ENCODE results near the gene CDC34.

CDC34 gene

DNA sequence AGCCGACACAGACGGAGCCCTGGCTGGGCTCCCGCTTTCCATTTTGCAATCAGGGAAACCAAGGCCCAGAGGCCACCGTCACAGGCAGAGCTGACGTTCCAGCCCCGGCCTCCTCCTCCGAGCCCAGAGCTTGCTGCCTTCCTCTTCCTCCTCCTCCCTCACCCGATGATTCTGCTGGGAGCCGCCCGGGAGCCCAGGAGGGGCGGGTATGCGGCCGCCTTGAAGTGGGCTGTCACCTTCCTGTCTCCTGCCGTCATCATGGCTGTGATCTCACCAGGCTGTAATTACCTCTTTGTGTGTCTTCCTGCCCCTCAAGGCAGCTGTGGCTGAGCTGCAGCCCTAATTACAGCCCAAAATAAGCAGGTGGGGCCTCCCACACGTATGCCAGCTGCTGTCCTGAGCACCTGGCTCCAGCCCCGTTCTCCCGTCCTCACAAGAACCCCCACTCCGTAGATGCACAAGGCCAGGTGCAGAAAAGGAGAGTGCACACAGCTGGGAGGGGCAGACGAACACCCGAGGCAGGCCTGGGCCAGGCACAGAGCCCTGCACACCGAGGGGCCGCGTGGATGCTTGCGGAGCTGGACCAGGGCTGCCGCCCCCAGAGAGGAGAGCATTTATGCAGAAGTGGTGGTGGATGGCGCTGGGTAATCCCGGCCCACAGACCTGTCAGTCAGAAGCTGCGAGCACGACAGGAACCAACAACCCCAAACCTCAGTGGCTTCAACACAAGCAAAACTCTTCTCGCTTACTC lies 20.3 kb upstream of the CDC34 start:
- Histone ChIP-seq H3K27ac (replicated peaks) (peak overlapping the region; percentile 52), H3K4me3 (replicated peaks; ENCODE audit: insufficient read depth, low read length) (peak overlapping the region; percentile 25), H3K27me3 (ENCODE audit: insufficient read depth, poor library complexity, severe bottlenecking) (no peaks in the 10 kb centered on the region)
- TF ChIP-seq, protein P1, sequence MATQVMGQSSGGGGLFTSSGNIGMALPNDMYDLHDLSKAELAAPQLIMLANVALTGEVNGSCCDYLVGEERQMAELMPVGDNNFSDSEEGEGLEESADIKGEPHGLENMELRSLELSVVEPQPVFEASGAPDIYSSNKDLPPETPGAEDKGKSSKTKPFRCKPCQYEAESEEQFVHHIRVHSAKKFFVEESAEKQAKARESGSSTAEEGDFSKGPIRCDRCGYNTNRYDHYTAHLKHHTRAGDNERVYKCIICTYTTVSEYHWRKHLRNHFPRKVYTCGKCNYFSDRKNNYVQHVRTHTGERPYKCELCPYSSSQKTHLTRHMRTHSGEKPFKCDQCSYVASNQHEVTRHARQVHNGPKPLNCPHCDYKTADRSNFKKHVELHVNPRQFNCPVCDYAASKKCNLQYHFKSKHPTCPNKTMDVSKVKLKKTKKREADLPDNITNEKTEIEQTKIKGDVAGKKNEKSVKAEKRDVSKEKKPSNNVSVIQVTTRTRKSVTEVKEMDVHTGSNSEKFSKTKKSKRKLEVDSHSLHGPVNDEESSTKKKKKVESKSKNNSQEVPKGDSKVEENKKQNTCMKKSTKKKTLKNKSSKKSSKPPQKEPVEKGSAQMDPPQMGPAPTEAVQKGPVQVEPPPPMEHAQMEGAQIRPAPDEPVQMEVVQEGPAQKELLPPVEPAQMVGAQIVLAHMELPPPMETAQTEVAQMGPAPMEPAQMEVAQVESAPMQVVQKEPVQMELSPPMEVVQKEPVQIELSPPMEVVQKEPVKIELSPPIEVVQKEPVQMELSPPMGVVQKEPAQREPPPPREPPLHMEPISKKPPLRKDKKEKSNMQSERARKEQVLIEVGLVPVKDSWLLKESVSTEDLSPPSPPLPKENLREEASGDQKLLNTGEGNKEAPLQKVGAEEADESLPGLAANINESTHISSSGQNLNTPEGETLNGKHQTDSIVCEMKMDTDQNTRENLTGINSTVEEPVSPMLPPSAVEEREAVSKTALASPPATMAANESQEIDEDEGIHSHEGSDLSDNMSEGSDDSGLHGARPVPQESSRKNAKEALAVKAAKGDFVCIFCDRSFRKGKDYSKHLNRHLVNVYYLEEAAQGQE (IDR thresholded peaks at IDR 0.05; ENCODE audit: insufficient replicate concordance, low read depth), result no peak
- TF ChIP-seq, protein P2, sequence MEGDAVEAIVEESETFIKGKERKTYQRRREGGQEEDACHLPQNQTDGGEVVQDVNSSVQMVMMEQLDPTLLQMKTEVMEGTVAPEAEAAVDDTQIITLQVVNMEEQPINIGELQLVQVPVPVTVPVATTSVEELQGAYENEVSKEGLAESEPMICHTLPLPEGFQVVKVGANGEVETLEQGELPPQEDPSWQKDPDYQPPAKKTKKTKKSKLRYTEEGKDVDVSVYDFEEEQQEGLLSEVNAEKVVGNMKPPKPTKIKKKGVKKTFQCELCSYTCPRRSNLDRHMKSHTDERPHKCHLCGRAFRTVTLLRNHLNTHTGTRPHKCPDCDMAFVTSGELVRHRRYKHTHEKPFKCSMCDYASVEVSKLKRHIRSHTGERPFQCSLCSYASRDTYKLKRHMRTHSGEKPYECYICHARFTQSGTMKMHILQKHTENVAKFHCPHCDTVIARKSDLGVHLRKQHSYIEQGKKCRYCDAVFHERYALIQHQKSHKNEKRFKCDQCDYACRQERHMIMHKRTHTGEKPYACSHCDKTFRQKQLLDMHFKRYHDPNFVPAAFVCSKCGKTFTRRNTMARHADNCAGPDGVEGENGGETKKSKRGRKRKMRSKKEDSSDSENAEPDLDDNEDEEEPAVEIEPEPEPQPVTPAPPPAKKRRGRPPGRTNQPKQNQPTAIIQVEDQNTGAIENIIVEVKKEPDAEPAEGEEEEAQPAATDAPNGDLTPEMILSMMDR (IDR thresholded peaks at IDR 0.05; ENCODE audit: insufficient read depth, low read length), result no peak
- TF ChIP-seq POLR2AphosphoS5 (IDR thresholded peaks at IDR 0.05; ENCODE audit: low read depth), result no peak; the same call in 1 of the 2 replicates
- TF ChIP-seq SPI1 (IDR thresholded peaks at IDR 0.05; ENCODE audit: borderline replicate concordance, low read depth), result peak; percentile 30; the same call in 1 of the 2 replicates
- TF ChIP-seq GABPA (IDR thresholded peaks at IDR 0.05; ENCODE audit: low read depth), result peak; percentile 10; the same call in 1 of the 2 replicates
- peak; percentile 72 to 73 for DNase-seq (ENCODE audit: low read depth in 1 of 2, low spot score in 1 of 2)

DNA sequence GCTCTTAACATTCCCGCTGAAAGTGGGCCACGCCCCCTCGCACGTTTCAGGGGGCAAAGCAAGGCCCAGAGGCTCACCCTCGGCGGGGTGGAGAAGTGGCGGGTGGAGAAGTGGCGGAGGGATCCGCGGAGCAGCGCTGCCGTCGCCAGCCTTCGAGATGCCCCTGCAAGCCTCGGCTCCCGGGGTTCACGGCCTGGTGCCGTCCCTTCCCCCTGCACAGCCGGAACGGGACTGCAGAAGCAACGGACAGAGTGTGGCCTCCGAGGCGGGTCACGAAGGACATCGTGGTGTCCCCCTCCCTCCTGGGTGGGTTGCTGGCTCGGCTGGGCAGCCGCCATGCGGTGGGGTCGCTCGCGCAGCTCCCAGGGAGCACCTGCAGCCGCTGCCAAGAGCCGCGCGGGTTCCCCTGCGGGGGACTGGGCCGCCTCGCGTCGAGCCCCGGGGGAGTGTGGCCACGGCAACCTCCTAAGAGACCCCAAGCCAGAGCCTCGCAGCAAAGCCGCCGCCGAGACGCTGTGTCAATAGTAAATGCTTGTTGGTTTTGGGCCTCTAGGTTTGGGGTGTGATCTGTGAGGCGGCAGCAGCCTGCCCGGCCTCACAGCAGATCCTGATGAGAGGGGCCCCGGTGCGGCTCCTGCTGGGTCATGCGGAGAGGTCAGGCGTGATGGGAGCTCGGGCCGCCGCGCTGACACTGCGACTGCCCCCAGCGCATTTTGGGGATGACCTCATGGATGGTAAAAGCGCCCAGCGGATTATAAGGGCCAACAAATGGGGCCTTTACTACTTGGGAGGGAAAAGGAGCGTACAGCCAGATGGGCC lies 18.8 kb upstream of the CDC34 start:
- Histone ChIP-seq H3K27me3 (ENCODE audit: insufficient read depth, poor library complexity, severe bottlenecking) (no peaks in the 10 kb centered on the region), H3K4me3 (replicated peaks; ENCODE audit: insufficient read depth, low read length) (no peak overlapping the region), H3K27ac (replicated peaks) (no peak overlapping the region)
- TF ChIP-seq, protein P2 (IDR thresholded peaks at IDR 0.05; ENCODE audit: insufficient read depth, low read length), result no peak
- TF ChIP-seq POLR2AphosphoS5 (IDR thresholded peaks at IDR 0.05; ENCODE audit: low read depth) (no peak), SPI1 (IDR thresholded peaks at IDR 0.05; ENCODE audit: borderline replicate concordance, low read depth) (no peak), GABPA (IDR thresholded peaks at IDR 0.05; ENCODE audit: low read depth) (no peak)
- TF ChIP-seq, protein P1 (IDR thresholded peaks at IDR 0.05; ENCODE audit: insufficient replicate concordance, low read depth), result no peak
- no peak for DNase-seq (ENCODE audit: low read depth in 1 of 2, low spot score in 1 of 2)

DNA sequence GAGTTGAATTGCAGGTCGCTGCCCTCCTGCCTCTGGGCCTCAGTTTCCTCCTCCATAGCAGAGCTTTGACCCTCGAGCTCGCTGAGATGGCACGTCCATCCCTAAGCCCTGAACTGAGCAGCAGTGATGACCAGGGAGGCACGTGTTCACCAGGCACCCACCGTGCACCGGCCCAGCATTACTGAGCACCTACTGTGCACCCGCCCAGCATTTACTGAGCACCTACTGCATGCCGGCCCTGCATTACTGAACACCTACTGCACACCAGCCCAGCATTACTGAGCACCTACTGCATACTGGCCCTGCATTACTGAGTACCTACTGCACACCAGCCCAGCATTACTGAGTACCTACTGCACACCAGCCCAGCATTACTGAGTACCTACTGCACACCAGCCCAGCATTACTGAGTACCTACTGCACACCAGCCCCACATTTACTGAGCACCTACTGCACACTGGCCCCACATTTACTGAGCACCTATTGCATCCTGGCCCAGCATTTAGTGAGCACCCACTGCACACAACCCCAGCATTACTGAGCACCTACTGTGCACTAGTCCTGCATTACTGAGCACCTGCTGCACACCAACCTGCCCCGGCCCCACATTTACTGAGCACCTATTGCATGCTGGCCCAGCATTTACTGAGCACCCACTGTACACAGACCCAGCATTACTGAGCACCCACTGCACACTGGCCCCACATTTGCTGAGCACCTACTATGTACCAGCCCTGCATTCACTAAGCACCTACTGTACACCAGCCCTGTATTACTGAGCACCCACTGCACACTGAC lies 18.0 kb upstream of the CDC34 start:
- no peaks in the 10 kb centered on the region for H3K27me3 ChIP-seq (ENCODE audit: insufficient read depth, poor library complexity, severe bottlenecking)
- DNase-seq (ENCODE audit: low read depth in 1 of 2, low spot score in 1 of 2), result no peak
- no peak overlapping the region for H3K27ac ChIP-seq (replicated peaks)
- TF ChIP-seq, protein P1 (IDR thresholded peaks at IDR 0.05; ENCODE audit: insufficient replicate concordance, low read depth), result no peak
- TF ChIP-seq SPI1 (IDR thresholded peaks at IDR 0.05; ENCODE audit: borderline replicate concordance, low read depth), result no peak
- TF ChIP-seq, protein P2 (IDR thresholded peaks at IDR 0.05; ENCODE audit: insufficient read depth, low read length), result no peak
- no peak for TF ChIP-seq GABPA (IDR thresholded peaks at IDR 0.05; ENCODE audit: low read depth)
- TF ChIP-seq POLR2AphosphoS5 (IDR thresholded peaks at IDR 0.05; ENCODE audit: low read depth), result no peak
- H3K4me3 ChIP-seq (replicated peaks; ENCODE audit: insufficient read depth, low read length), result no peak overlapping the region
